H9 (cell line): ENCODE results near the gene LDLRAD4. TPM values are rescaled to one million over a fixed set of nuclear protein-coding genes. Genes with fewer than 3 reads are reported as not detected.

Experiments used
- DNase-seq: peaks from one replicate; pipeline ENCODE4 v3.0.0-alpha.2; 2017
- H2AFZ ChIP-seq: one replicate; pipeline ENCODE4 v1.6.1; 2013; ENCODE audit warnings: mild to moderate bottlenecking, low read length, control low read depth, moderate library complexity
- H2AK5ac ChIP-seq: 2 replicates; pipeline ENCODE4 v1.6.1; 2013; ENCODE audit warnings: low read length, control low read depth, mixed read lengths; ENCODE audit not compliant: insufficient read length
- H2BK120ac ChIP-seq: one replicate; pipeline ENCODE4 v1.6.1; 2013; ENCODE audit warnings: low read depth, mild to moderate bottlenecking, low read length, control low read depth, inconsistent platforms; ENCODE audit not compliant: poor library complexity, severe bottlenecking
- H2BK12ac ChIP-seq: 2 replicates; pipeline ENCODE4 v1.6.1; 2013; ENCODE audit warnings: low read length, control low read depth, mixed read lengths, low read depth; ENCODE audit not compliant: insufficient read length
- H2BK15ac ChIP-seq: 2 replicates; pipeline ENCODE4 v1.6.1; 2013; ENCODE audit warnings: low read depth, low read length, control low read depth
- H2BK20ac ChIP-seq: one replicate; pipeline ENCODE4 v1.6.1; 2013; ENCODE audit warnings: low read depth, mild to moderate bottlenecking, low read length, control low read depth, inconsistent platforms; ENCODE audit not compliant: poor library complexity, severe bottlenecking
- H2BK5ac ChIP-seq: 2 replicates; pipeline ENCODE4 v1.6.1; 2013; ENCODE audit warnings: low read length, control low read depth, mixed read lengths; ENCODE audit not compliant: insufficient read length
- H3K14ac ChIP-seq: 2 replicates; pipeline ENCODE4 v1.6.1; 2013; ENCODE audit warnings: low read length, control low read depth; ENCODE audit not compliant: insufficient read depth
- H3K18ac ChIP-seq: 2 replicates; pipeline ENCODE4 v1.6.1; 2013; ENCODE audit warnings: low read depth, mild to moderate bottlenecking, mixed read lengths, low read length, control low read depth; ENCODE audit not compliant: insufficient read length
- H3K23ac ChIP-seq: 2 replicates; pipeline ENCODE4 v1.6.1; 2013; ENCODE audit warnings: low read length, control low read depth, mixed read lengths, low read depth; ENCODE audit not compliant: insufficient read length
- H3K23me2 ChIP-seq: 2 replicates; pipeline ENCODE4 v1.6.1; 2013; ENCODE audit warnings: low read depth, mild to moderate bottlenecking, mixed read lengths, low read length, control low read depth; ENCODE audit not compliant: insufficient read length, poor library complexity, severe bottlenecking
- H3K27ac ChIP-seq: 2 replicates; pipeline ENCODE4 v1.5.1; 2013; ENCODE audit warnings: low read length, control low read depth, mixed read lengths, low read depth; ENCODE audit not compliant: insufficient read length
- H3K27me3 ChIP-seq: 2 replicates; pipeline ENCODE4 v1.6.1; 2013; ENCODE audit warnings: low read length, control low read depth, inconsistent platforms; ENCODE audit not compliant: insufficient read depth
- H3K4ac ChIP-seq: 2 replicates; pipeline ENCODE4 v1.6.1; 2013; ENCODE audit warnings: low read depth, mild to moderate bottlenecking, control low read depth, inconsistent platforms, low read length, moderate library complexity
- H3K4me1 ChIP-seq: 2 replicates; pipeline ENCODE4 v1.6.1; 2013; ENCODE audit warnings: low read length, control low read depth, inconsistent platforms; ENCODE audit not compliant: insufficient read depth
- H3K4me2 ChIP-seq: 2 replicates; pipeline ENCODE4 v1.6.1; 2013; ENCODE audit warnings: low read length, control low read depth, mixed read lengths; ENCODE audit not compliant: insufficient read length, insufficient read depth
- H3K56ac ChIP-seq: 2 replicates; pipeline ENCODE4 v1.6.1; 2013; ENCODE audit warnings: low read depth, mild to moderate bottlenecking, mixed read lengths, low read length, control low read depth; ENCODE audit not compliant: insufficient read length
- H3K79me1 ChIP-seq: 2 replicates; pipeline ENCODE4 v1.6.1; 2013; ENCODE audit warnings: low read depth, mild to moderate bottlenecking, moderate library complexity, low read length, control low read depth, inconsistent platforms; ENCODE audit not compliant: insufficient read depth, poor library complexity, severe bottlenecking
- H3K79me2 ChIP-seq: 2 replicates; pipeline ENCODE4 v1.6.1; 2013; ENCODE audit warnings: low read length, control low read depth, inconsistent platforms; ENCODE audit not compliant: insufficient read depth
- H3K9ac ChIP-seq: 2 replicates; pipeline ENCODE4 v1.6.1; 2013; ENCODE audit warnings: low read length, control low read depth, mixed read lengths; ENCODE audit not compliant: insufficient read length; ENCODE audit errors: extremely low read depth
- H3K9me3 ChIP-seq: one replicate; pipeline ENCODE4 v1.6.1; 2013; ENCODE audit warnings: low read depth, low read length, inconsistent platforms; ENCODE audit not compliant: control insufficient read depth
- H3T11ph ChIP-seq: one replicate; pipeline ENCODE4 v1.6.1; 2013; ENCODE audit warnings: mild to moderate bottlenecking, low read length, control low read depth, inconsistent platforms
- H4K20me1 ChIP-seq: one replicate; pipeline ENCODE4 v1.6.1; 2013; ENCODE audit not compliant: control insufficient read depth, insufficient read length, insufficient read depth
- H4K5ac ChIP-seq: 2 replicates; pipeline ENCODE4 v1.6.1; 2013; ENCODE audit warnings: low read depth, mild to moderate bottlenecking, mixed read lengths, low read length, control low read depth; ENCODE audit not compliant: insufficient read length
- H4K8ac ChIP-seq: replicated peaks from 2 replicates; pipeline ENCODE4 v1.6.1; 2013; ENCODE audit warnings: low read length, control low read depth, mixed read lengths, low read depth; ENCODE audit not compliant: insufficient read length
- H4K91ac ChIP-seq: 2 replicates; pipeline ENCODE4 v1.6.1; 2013; ENCODE audit warnings: low read depth, mild to moderate bottlenecking, moderate library complexity, mixed read lengths, low read length, control low read depth; ENCODE audit not compliant: insufficient read length
- H3K27ac Mint-ChIP-seq, 3 experiments: 2 replicates in 2 of 3; 3 replicates in 1 of 3; pipeline ENCODE4 v1.8.0; 2020 to 2021; ENCODE audit warnings: mixed read lengths in 3 of 3, mild to moderate bottlenecking in 1 of 3, moderate library complexity in 1 of 3
- H3K27me3 Mint-ChIP-seq: 2 replicates; pipeline ENCODE4 v1.8.0; 2021; ENCODE audit warnings: low read depth, mild to moderate bottlenecking, moderate library complexity, mixed read lengths
- H3K36me3 Mint-ChIP-seq, 3 experiments: 2 replicates in 2 of 3; 3 replicates in 1 of 3; pipeline ENCODE4 v1.8.0; 2020 to 2021; ENCODE audit warnings: low read depth in 3 of 3, mixed read lengths in 3 of 3; ENCODE audit not compliant: insufficient read depth in 1 of 3
- H3K4me1 Mint-ChIP-seq, 2 experiments: 2 replicates each; pipeline ENCODE4 v1.8.0; 2020; ENCODE audit warnings: mixed read lengths in 2 of 2
- H3K4me3 Mint-ChIP-seq, 2 experiments: 2 replicates in 1 of 2; 3 replicates in 1 of 2; pipeline ENCODE4 v1.8.0; 2020 to 2021; ENCODE audit warnings: mild to moderate bottlenecking in 2 of 2, mixed read lengths in 2 of 2, moderate library complexity in 1 of 2
- H3K9me3 Mint-ChIP-seq, 2 experiments: 2 replicates in 1 of 2; 3 replicates in 1 of 2; pipeline ENCODE4 v1.8.0; 2020; ENCODE audit warnings: mild to moderate bottlenecking in 2 of 2, mixed read lengths in 2 of 2, moderate library complexity in 1 of 2
- WGBS: extraction: QIAGEN DNeasy Blood & Tissue Kit; methylation state at CpG from one replicate; pipeline ENCODE4 v1.1.7; 2013; ENCODE audit warnings: missing lambda C conversion rate, low lambda C conversion rate, mixed read lengths; ENCODE audit not compliant: insufficient read length; ENCODE audit errors: extremely low coverage; 5-methylcytosine and 5-hydroxymethylcytosine counted together
- total RNA-seq: library from RNA; stranded (reverse); gene quantifications from 2 replicates; pipeline ENCODE4 v1.2.1, GENCODE V29; 2021
- TF ChIP-seq, protein P1 (sequence below): fragments of 200-600 bp; sonication (generic); conservative IDR thresholded peaks from 3 replicates; pipeline ENCODE4 v1.8.0; 2021; ENCODE audit warnings: antibody characterized with exemption, mild to moderate bottlenecking

The LDLRAD4 gene
- total RNA-seq, 1 experiment from 2014 or later, result 3.9 TPM

- no peak overlapping the region for H2BK20ac ChIP-seq
- H3K9me3 ChIP-seq, result no peaks in the 10 kb centered on the region
- no peak for DNase-seq
- 0 out of 7 replicates have a peak overlapping the region, but pooled peaks of 1 of the 3 experiments have one; percentile 52 for H3K27ac Mint-ChIP-seq
- H3K4ac ChIP-seq, result no peak overlapping the region
- no peak overlapping the region for H3K9ac ChIP-seq
- H3K23me2 ChIP-seq, result no peaks in the 10 kb centered on the region
- no peak overlapping the region for H3K4me2 ChIP-seq
- H3K4me3 Mint-ChIP-seq, result no peak overlapping the region
- H2AK5ac ChIP-seq, result no peak overlapping the region
- peaks cover 6 to 11% of the 10 kb centered on the region in 2 experiments for H3K4me1 Mint-ChIP-seq
- H3K56ac ChIP-seq, result no peak overlapping the region
- no peak overlapping the region for H3K27ac ChIP-seq
- H2BK120ac ChIP-seq, result no peak overlapping the region
- no peaks in the 10 kb centered on the region for H3K27me3 ChIP-seq
- H3K18ac ChIP-seq, result no peak overlapping the region
- H3K23ac ChIP-seq, result no peak overlapping the region
- no peak overlapping the region for H3K14ac ChIP-seq
- TF ChIP-seq, protein P1, sequence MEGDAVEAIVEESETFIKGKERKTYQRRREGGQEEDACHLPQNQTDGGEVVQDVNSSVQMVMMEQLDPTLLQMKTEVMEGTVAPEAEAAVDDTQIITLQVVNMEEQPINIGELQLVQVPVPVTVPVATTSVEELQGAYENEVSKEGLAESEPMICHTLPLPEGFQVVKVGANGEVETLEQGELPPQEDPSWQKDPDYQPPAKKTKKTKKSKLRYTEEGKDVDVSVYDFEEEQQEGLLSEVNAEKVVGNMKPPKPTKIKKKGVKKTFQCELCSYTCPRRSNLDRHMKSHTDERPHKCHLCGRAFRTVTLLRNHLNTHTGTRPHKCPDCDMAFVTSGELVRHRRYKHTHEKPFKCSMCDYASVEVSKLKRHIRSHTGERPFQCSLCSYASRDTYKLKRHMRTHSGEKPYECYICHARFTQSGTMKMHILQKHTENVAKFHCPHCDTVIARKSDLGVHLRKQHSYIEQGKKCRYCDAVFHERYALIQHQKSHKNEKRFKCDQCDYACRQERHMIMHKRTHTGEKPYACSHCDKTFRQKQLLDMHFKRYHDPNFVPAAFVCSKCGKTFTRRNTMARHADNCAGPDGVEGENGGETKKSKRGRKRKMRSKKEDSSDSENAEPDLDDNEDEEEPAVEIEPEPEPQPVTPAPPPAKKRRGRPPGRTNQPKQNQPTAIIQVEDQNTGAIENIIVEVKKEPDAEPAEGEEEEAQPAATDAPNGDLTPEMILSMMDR, result no peak
- H2BK12ac ChIP-seq, result no peak overlapping the region
- no peak overlapping the region for H4K91ac ChIP-seq
- H3K27me3 Mint-ChIP-seq, result no peaks in the 10 kb centered on the region
- no CpG with 5 or more reads among the region's 25 CpGs for WGBS
- H3K9me3 Mint-ChIP-seq, result no peaks in the 10 kb centered on the region
- H4K8ac ChIP-seq, result no peak overlapping the region
- no peak overlapping the region for H2BK15ac ChIP-seq
- no peaks in the 10 kb centered on the region for H3K36me3 Mint-ChIP-seq
- H3K79me1 ChIP-seq, result no peaks in the 10 kb centered on the region
- no peak overlapping the region for H2AFZ ChIP-seq
- no peaks in the 10 kb centered on the region for H3K4me1 ChIP-seq
- no peak overlapping the region for H2BK5ac ChIP-seq
- no peak overlapping the region for H4K5ac ChIP-seq
- H3K79me2 ChIP-seq, result no peaks in the 10 kb centered on the region
- H3T11ph ChIP-seq, result no peak overlapping the region
- H4K20me1 ChIP-seq, result no peaks in the 10 kb centered on the region
These were observed 170.3 kb downstream of the LDLRAD4 start for GRCh38 chr18:13388586-13389490.
